HEK293T (cell line): ENCODE results near the gene PAPPA.

Source experiments
- CTCF ChIA-PET: fragments of 350-600 bp; formaldehyde crosslinking; extraction: SDS; loops from one replicate; lab custom pipeline; 2021; ENCODE audit warnings: antibody characterized with exemption, inconsistent platforms; lab: Yijun Ruan, JAX
- POLR2A ChIA-PET: fragments of 350-600 bp; formaldehyde crosslinking; extraction: SDS; loops from one replicate; lab custom pipeline; 2020; ENCODE audit warnings: antibody characterized with exemption, inconsistent platforms; lab: Yijun Ruan, JAX
- DNase-seq: peaks from one replicate; pipeline ENCODE4 v3.0.0; 2012; ENCODE audit warnings: mixed read lengths; ENCODE audit errors: extremely low spot score
- ARNT ChIP-seq: fragments of 450-650 bp; IDR thresholded peaks from 2 replicates; pipeline ENCODE4 v1.6.1; 2017; ENCODE audit warnings: mild to moderate bottlenecking
- BHLHE40 ChIP-seq: fragments of 450-650 bp; IDR thresholded peaks from 2 replicates; pipeline ENCODE4 v1.6.1; 2016; ENCODE audit warnings: mild to moderate bottlenecking, moderate library complexity, borderline replicate concordance
- CTBP1 ChIP-seq: fragments of 450-650 bp; IDR thresholded peaks from 2 replicates; pipeline ENCODE4 v1.6.1; 2016; ENCODE audit warnings: borderline replicate concordance
- ELF4 ChIP-seq: fragments of 450-650 bp; IDR thresholded peaks from 2 replicates; pipeline ENCODE4 v1.6.1; 2017; ENCODE audit warnings: antibody characterized with exemption
- FOXA1 ChIP-seq: fragments of 450-650 bp; IDR thresholded peaks from 2 replicates; pipeline ENCODE4 v1.6.1; 2016; ENCODE audit warnings: mild to moderate bottlenecking
- FOXK2 ChIP-seq: fragments of 450-650 bp; IDR thresholded peaks from 2 replicates; pipeline ENCODE4 v1.6.1; 2016; ENCODE audit warnings: mild to moderate bottlenecking
- FOXM1 ChIP-seq: fragments of 450-650 bp; IDR thresholded peaks from 2 replicates; pipeline ENCODE4 v1.6.1; 2017; ENCODE audit warnings: mild to moderate bottlenecking, borderline replicate concordance
- HDGF ChIP-seq: fragments of 450-650 bp; IDR thresholded peaks from 2 replicates; pipeline ENCODE4 v1.6.1; 2017; ENCODE audit warnings: antibody characterized with exemption, borderline replicate concordance
- L3MBTL2 ChIP-seq: fragments of 450-650 bp; conservative IDR thresholded peaks from 2 replicates; pipeline ENCODE4 v1.6.1; 2016; ENCODE audit warnings: mild to moderate bottlenecking
- LEF1 ChIP-seq: fragments of 450-650 bp; IDR thresholded peaks from 2 replicates; pipeline ENCODE4 v1.6.1; 2017; ENCODE audit warnings: mild to moderate bottlenecking, borderline replicate concordance
- NFRKB ChIP-seq: fragments of 450-650 bp; IDR thresholded peaks from 2 replicates; pipeline ENCODE4 v1.6.1; 2016; ENCODE audit warnings: mild to moderate bottlenecking, moderate library complexity
- SP1 ChIP-seq: fragments of 450-650 bp; IDR thresholded peaks from 2 replicates; pipeline ENCODE4 v1.6.1; 2017
- SUZ12 ChIP-seq: fragments of 450-650 bp; IDR thresholded peaks from 2 replicates; pipeline ENCODE4 v1.6.1; 2016; ENCODE audit warnings: mild to moderate bottlenecking
- TARDBP ChIP-seq: fragments of 450-650 bp; IDR thresholded peaks from 2 replicates; pipeline ENCODE4 v1.6.1; 2016
- ZNF384 ChIP-seq: fragments of 450-650 bp; IDR thresholded peaks from 2 replicates; pipeline ENCODE4 v1.6.1; 2016
- TF ChIP-seq, protein P1 (sequence below): fragments of 450-650 bp; IDR thresholded peaks from 2 replicates; pipeline ENCODE4 v1.6.1; 2016

The PAPPA gene

DNA sequence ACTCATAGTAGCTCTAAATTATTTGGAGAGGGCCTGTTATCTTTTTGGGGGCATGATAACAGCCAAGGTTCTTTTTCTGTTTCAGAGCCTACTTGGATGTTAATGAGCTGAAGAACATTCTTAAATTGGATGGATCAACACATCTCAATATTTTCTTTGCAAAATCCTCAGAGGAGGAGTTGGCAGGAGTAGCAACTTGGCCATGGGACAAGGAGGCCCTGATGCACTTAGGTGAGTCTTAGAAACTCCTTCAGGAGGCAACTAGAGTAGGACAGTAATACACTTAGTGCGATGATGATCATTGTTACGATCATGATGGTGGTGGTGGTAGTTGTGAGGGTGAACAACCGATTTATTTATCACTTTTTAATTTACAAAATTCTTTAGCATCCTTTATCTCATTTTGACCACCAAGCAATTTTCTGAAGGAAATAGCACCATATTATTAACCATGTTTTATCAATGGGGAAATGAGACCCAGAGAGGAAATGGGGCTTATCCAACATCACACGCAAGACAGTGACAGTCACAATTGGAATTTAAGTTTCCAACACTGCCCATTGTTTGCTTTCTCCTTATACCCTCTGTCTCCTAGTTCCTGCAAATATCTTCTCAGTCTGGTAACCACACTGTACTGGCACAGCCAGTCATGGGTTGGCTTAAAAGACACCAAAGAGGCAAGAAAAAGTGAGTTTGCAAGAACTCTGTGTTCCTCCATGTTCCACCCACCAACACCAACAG, 54.0 kb downstream of the PAPPA start:
- no peak for DNase-seq
- no peak for TF ChIP-seq HDGF
- no peak for TF ChIP-seq ELF4
- TF ChIP-seq TARDBP: no peak
- TF ChIP-seq, protein P1, sequence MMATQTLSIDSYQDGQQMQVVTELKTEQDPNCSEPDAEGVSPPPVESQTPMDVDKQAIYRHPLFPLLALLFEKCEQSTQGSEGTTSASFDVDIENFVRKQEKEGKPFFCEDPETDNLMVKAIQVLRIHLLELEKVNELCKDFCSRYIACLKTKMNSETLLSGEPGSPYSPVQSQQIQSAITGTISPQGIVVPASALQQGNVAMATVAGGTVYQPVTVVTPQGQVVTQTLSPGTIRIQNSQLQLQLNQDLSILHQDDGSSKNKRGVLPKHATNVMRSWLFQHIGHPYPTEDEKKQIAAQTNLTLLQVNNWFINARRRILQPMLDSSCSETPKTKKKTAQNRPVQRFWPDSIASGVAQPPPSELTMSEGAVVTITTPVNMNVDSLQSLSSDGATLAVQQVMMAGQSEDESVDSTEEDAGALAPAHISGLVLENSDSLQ: no peak
- no peak for TF ChIP-seq CTBP1
- TF ChIP-seq FOXK2: no peak
- TF ChIP-seq ARNT: no peak
- no peak for TF ChIP-seq ZNF384
- no peak for TF ChIP-seq SUZ12
- CTCF ChIA-PET: no interaction called here
- POLR2A ChIA-PET: no interaction called here

- POLR2A ChIA-PET: no interaction called here
Measured at GRCh38 chr9:116208417-116209232, 55.0 kb downstream of the PAPPA start.

GRCh38 chr9:116209414-116210116, 56.0 kb downstream of the PAPPA start:
- no peak for DNase-seq
- CTCF ChIA-PET: no interaction called here
- POLR2A ChIA-PET: no interaction called here
- TF ChIP-seq FOXK2 (no peak), SUZ12 (no peak)

More at GRCh38 chr9:116208417-116209232, 55.0 kb downstream of the PAPPA start:
- no peak for DNase-seq
- TF ChIP-seq FOXK2 (no peak), BHLHE40 (no peak), CTBP1 (no peak), SP1 (no peak), L3MBTL2 (no peak), ARNT (no peak), ZNF384 (no peak), FOXM1 (no peak), SUZ12 (no peak), HDGF (no peak), LEF1 (no peak), NFRKB (no peak), TARDBP (no peak), ELF4 (no peak), FOXA1 (no peak)
- TF ChIP-seq, protein P1: no peak
- CTCF ChIA-PET: no interaction called here

- TF ChIP-seq FOXK2 (no peak), NFRKB (no peak)
- ChIA-PET POLR2A (no interaction called here), CTCF (no interaction called here)
- no peak for DNase-seq
Measured at GRCh38 chr9:116212986-116213692, 59.5 kb downstream of the PAPPA start.

DNA sequence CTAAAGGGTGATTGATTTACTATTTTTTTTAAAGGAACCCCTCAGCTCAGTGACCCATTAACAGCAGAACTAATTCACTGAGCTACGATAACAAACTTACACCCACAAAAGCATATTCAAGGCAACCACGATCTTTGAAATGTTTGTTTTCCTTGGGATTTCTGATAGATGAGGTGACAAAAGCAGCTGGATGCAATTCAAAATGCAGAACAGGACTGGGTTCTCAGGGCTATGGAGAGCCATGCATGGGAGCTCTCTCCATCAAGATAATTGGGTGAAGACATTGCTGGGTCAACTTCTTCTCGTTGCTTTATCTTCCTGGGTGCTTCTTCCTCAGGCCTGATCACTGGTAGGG, 60.1 kb downstream of the PAPPA start:
- TF ChIP-seq FOXK2 (no peak), L3MBTL2 (no peak), LEF1 (no peak), ARNT (no peak), TARDBP (no peak), ELF4 (no peak), CTBP1 (no peak)
- ChIA-PET POLR2A (no interaction called here), CTCF (no interaction called here)
- no peak for DNase-seq

- POLR2A ChIA-PET: no interaction called here
- TF ChIP-seq LEF1 (no peak), SP1 (no peak), FOXK2 (no peak), ZNF384 (no peak), CTBP1 (no peak), ELF4 (no peak)
- no peak for DNase-seq
- CTCF ChIA-PET: interaction anchor here (0.6 kb wide), 1 partner anchor 94 kb away, joined by 4 read pairs; no protein-coding TSS in a partner anchor
Measured at GRCh38 chr9:116218399-116218798, 64.8 kb downstream of the PAPPA start.
